Stimulated activated CD4-positive, alpha-beta T cell treated with anti-CD3 and anti-CD28 coated beads, Interleukin-12 subunit alpha, Interleukin-12 subunit beta, amount 100 ng/mL, for 48 hours (primary cell): ENCODE measurements around the gene CTNNAL1.
"Not testable (repeated sequence)": the region's sequence is repeated elsewhere in the genome, so short reads cannot be mapped to it uniquely, and the experiment has no call there.

Experiments used
- DNase-seq, 3 donors: peaks; one replicate each; pipeline ENCODE4 v3.0.0-alpha.2; 2020; ENCODE audit warnings: low read depth in 2 of 3, low spot score in 1 of 3

Gene CTNNAL1

GRCh38 chr9:109012876-109013678 is at the start of gene CTNNAL1:
TSS of gene CTNNAL1 (minus strand) at chr9:109013499. CDS start at chr9:109013442, 57 bp downstream.
- DNase-seq: peak; percentile 60 to 85 (median 74)

- no peak for DNase-seq
Measured at GRCh38 chr9:109062543-109062942, 49.2 kb upstream of the CTNNAL1 start.

- no peak for DNase-seq
Measured at GRCh38 chr9:109060191-109060590, 46.9 kb upstream of the CTNNAL1 start.

- DNase-seq: not testable (repeated sequence)
Measured at GRCh38 chr9:109053121-109053520, 39.8 kb upstream of the CTNNAL1 start.

- no peak for DNase-seq
Measured at GRCh38 chr9:109052416-109052815, 39.1 kb upstream of the CTNNAL1 start.

- no peak for DNase-seq
Measured at GRCh38 chr9:109051733-109052132, 38.4 kb upstream of the CTNNAL1 start.

GRCh38 chr9:109050444-109050843 is 37.1 kb upstream of the CTNNAL1 start:
- no peak for DNase-seq

GRCh38 chr9:109048822-109049221 is 35.5 kb upstream of the CTNNAL1 start:
- DNase-seq: no peak

GRCh38 chr9:109047259-109047658 is 34.0 kb upstream of the CTNNAL1 start:
- DNase-seq: no peak

- no peak for DNase-seq
Measured at GRCh38 chr9:109046346-109046745, 33.0 kb upstream of the CTNNAL1 start.

GRCh38 chr9:109043578-109043977 is 30.3 kb upstream of the CTNNAL1 start:
- no peak for DNase-seq

- DNase-seq: no peak
Measured at GRCh38 chr9:109040571-109040970, 27.3 kb upstream of the CTNNAL1 start.

- DNase-seq: no peak
Measured at GRCh38 chr9:109039539-109039938, 26.2 kb upstream of the CTNNAL1 start.

GRCh38 chr9:109037946-109038715 is 24.8 kb upstream of the CTNNAL1 start:
- no peak for DNase-seq

GRCh38 chr9:109036744-109037680 is 23.7 kb upstream of the CTNNAL1 start:
- no peak for DNase-seq

- no peak for DNase-seq
Measured at GRCh38 chr9:109035684-109036423, 22.6 kb upstream of the CTNNAL1 start.

- no peak for DNase-seq
Measured at GRCh38 chr9:109033941-109034700, 20.8 kb upstream of the CTNNAL1 start.

- DNase-seq: no peak
Measured at GRCh38 chr9:109031241-109031640, 17.9 kb upstream of the CTNNAL1 start.

GRCh38 chr9:109030426-109030825 is 17.1 kb upstream of the CTNNAL1 start:
- DNase-seq: no peak

GRCh38 chr9:109028457-109028856 is 15.2 kb upstream of the CTNNAL1 start:
- DNase-seq: no peak
